Measurements from ENCODE around the gene LPAR3. TPM values are rescaled to one million over a fixed set of nuclear protein-coding genes. Genes with fewer than 3 reads are reported as not detected.

LPAR3 gene
- total RNA-seq, 4 donors from 2014 or later, result 13.0 to 19.0 (median 14.5) TPM

GRCh38 chr1:84841971-84842370 lies 51.0 kb downstream of the LPAR3 start:
- 44 to 50% methylated on average over 2 of the region's 2 CpGs for WGBS, 2 donors
- TF ChIP-seq CTCF (IDR thresholded peaks at IDR 0.05) (no peak), POLR2A (IDR thresholded peaks at IDR 0.05) (no peak)
- intact Hi-C loops (cut with DNase I; ENCODE audit: low total_unique reads), result no loop called here
- no peak for DNase-seq (ENCODE audit: low spot score in 2 of 2)
- no peak overlapping the region for H3K4me3 ChIP-seq (ENCODE audit: low read depth, poor library complexity, severe bottlenecking)

DNA sequence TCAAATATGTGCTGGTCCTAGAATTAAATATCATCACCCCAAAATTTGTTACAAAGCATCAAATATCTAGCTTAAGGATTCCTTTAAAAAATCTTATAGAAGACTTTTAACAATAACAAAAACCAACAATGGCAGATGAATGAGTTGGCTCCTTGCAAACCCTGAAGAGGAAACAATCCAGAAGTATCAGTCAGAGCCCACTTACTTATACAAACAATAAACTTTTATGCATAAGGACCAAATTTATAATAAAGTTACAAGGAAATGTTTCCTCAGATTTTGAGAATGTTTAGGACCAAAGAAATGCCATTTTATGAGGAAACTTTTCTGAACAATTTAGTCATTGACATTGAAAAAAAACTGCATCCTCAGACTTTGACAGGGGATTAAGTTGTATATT lies 52.7 kb downstream of the LPAR3 start:
- TF ChIP-seq POLR2A (IDR thresholded peaks at IDR 0.05) (no peak), CTCF (IDR thresholded peaks at IDR 0.05) (no peak)
- intact Hi-C loops (cut with DNase I; ENCODE audit: low total_unique reads), result no loop called here
- H3K4me3 ChIP-seq (ENCODE audit: low read depth, poor library complexity, severe bottlenecking), result no peak overlapping the region
- DNase-seq (ENCODE audit: low spot score in 2 of 2), result no peak

- no peak overlapping the region for H3K4me3 ChIP-seq (ENCODE audit: low read depth, poor library complexity, severe bottlenecking)
- DNase-seq (ENCODE audit: low spot score in 2 of 2), result no peak
- TF ChIP-seq POLR2A (IDR thresholded peaks at IDR 0.05) (no peak), CTCF (IDR thresholded peaks at IDR 0.05) (no peak)
- intact Hi-C loops (cut with DNase I; ENCODE audit: low total_unique reads), result no loop called here
- WGBS, 2 donors, result 62 to 78% methylated on average over 1 of the region's 1 CpG
Measured at GRCh38 chr1:84839544-84839943, 53.5 kb downstream of the LPAR3 start.

GRCh38 chr1:84836145-84836544 lies 56.9 kb downstream of the LPAR3 start:
- 41 to 64% methylated on average over 3 of the region's 3 CpGs for WGBS, 2 donors
- TF ChIP-seq POLR2A (IDR thresholded peaks at IDR 0.05) (no peak), CTCF (IDR thresholded peaks at IDR 0.05) (no peak)
- no peak for DNase-seq (ENCODE audit: low spot score in 2 of 2)
- no peak overlapping the region for H3K4me3 ChIP-seq (ENCODE audit: low read depth, poor library complexity, severe bottlenecking)
- intact Hi-C loops (cut with DNase I; ENCODE audit: low total_unique reads), result no loop called here

- TF ChIP-seq CTCF (IDR thresholded peaks at IDR 0.05), result no peak
- no peak for TF ChIP-seq POLR2A (IDR thresholded peaks at IDR 0.05)
- no peak for DNase-seq (ENCODE audit: low spot score in 2 of 2)
- WGBS, 2 donors, result 43 to 54% methylated on average over 7 of the region's 7 CpGs
- no peak overlapping the region for H3K4me3 ChIP-seq (ENCODE audit: low read depth, poor library complexity, severe bottlenecking)
- intact Hi-C loops (cut with DNase I; ENCODE audit: low total_unique reads), result no loop called here
Measured at GRCh38 chr1:84835169-84835568, 57.8 kb downstream of the LPAR3 start.

- DNase-seq (ENCODE audit: low spot score in 2 of 2), result no peak
- WGBS, 2 donors, result 45 to 60% methylated on average over 1 of the region's 1 CpG
- no peak overlapping the region for H3K4me3 ChIP-seq (ENCODE audit: low read depth, poor library complexity, severe bottlenecking)
- no peak for TF ChIP-seq CTCF (IDR thresholded peaks at IDR 0.05)
- no peak for TF ChIP-seq POLR2A (IDR thresholded peaks at IDR 0.05)
- intact Hi-C loops (cut with DNase I; ENCODE audit: low total_unique reads), result no loop called here
Measured at GRCh38 chr1:84834419-84835064, 58.5 kb downstream of the LPAR3 start.
